GM19395 (cell line): ENCODE data around the gene COPA.

ENCODE experiments used
- ATAC-seq: cut with Tn5 transposase; IDR thresholded peaks from one replicate; pipeline ENCODE4 v1.9.1; 2021; ENCODE audit warnings: mild to moderate bottlenecking, moderate library complexity; ENCODE audit not compliant: unreplicated experiment

Gene COPA

GRCh38 chr1:160363010-160363409, 20.0 kb upstream of the COPA start:
- no peak for ATAC-seq

GRCh38 chr1:160362168-160362957, 19.3 kb upstream of the COPA start:
- ATAC-seq: no peak

GRCh38 chr1:160361814-160362167, 18.7 kb upstream of the COPA start:
- ATAC-seq: no peak

GRCh38 chr1:160361199-160361598, 18.1 kb upstream of the COPA start:
- ATAC-seq: no peak

GRCh38 chr1:160360227-160360695, 17.2 kb upstream of the COPA start:
- ATAC-seq: no peak

GRCh38 chr1:160359559-160360226, 16.6 kb upstream of the COPA start:
- ATAC-seq: no peak

GRCh38 chr1:160358073-160358472, 15.0 kb upstream of the COPA start:
- no peak for ATAC-seq

GRCh38 chr1:160357286-160358002, 14.4 kb upstream of the COPA start:
- no peak for ATAC-seq

- no peak for ATAC-seq
Observed at GRCh38 chr1:160354388-160354985, 11.4 kb upstream of the COPA start.

GRCh38 chr1:160353223-160353622, 10.2 kb upstream of the COPA start:
- no peak for ATAC-seq

GRCh38 chr1:160352555-160352954, 9.5 kb upstream of the COPA start:
- no peak for ATAC-seq

GRCh38 chr1:160351629-160352028, 8.6 kb upstream of the COPA start:
- ATAC-seq: no peak

GRCh38 chr1:160346958-160347357, 3.9 kb upstream of the COPA start:
- ATAC-seq: peak; percentile 46

GRCh38 chr1:160346463-160346862, 3.4 kb upstream of the COPA start:
- ATAC-seq: no peak

- no peak for ATAC-seq
Observed at GRCh38 chr1:160344936-160345335, 1.9 kb upstream of the COPA start.

- no peak for ATAC-seq
Observed at GRCh38 chr1:160344241-160344640, 1.2 kb upstream of the COPA start.

GRCh38 chr1:160342526-160342925, 524 bp downstream of the COPA start:
- ATAC-seq: no peak

- no peak for ATAC-seq
Observed at GRCh38 chr1:160340866-160341265, 2.2 kb downstream of the COPA start.

GRCh38 chr1:160340146-160340545, 2.9 kb downstream of the COPA start:
- ATAC-seq: no peak

GRCh38 chr1:160338580-160338979, 4.5 kb downstream of the COPA start:
- no peak for ATAC-seq

- ATAC-seq: no peak
Observed at GRCh38 chr1:160332516-160332915, 10.5 kb downstream of the COPA start.
